ENCODE results near the gene FUCA2. TPM values are rescaled to one million over a fixed set of nuclear protein-coding genes. Genes with fewer than 3 reads are reported as not detected.

The FUCA2 gene
- total RNA-seq, 1 donor from 2014 or later = 58.7 TPM

DNA sequence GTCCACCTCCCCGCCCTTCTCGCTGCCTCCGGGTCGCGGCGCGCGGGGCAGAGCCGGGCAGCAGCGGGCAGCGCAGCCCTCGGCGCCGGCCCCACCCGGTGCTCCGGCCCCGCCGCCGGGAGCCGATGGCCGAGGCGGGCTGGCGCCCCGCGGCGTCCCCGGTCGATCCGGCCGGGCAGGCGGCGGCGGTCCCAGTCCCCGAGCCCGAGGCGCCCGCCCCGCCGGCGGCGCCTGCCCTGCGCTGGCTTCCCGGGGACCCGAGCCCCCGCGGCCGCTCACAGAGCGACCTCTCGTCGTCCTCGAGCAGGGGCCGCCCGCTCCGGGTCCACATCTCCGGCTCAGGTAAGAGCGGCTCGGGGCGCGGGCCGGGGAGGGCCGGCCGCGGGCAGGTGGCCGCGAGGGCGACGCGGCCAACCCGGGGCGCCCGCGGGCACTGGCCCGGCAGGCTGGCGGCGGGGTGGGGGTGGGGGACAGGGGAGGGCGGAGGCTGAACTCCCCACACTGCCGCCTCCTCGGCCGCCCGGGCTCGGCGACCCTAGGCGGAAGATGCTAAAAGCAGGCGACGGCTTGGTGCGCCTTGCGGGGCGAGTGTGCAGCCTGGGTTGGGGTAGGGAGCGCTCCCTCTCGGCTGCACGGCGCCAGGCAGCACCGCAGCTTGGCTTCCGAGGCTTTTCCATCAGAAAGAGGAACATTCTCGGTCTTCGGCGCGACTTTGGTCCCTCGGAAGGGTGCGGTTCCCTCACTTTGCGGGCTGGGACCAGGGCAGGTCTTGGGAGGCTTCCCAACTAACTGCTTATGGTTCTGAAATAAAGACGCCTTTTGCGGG is 25.6 kb upstream of the FUCA2 start:
- DNase-seq (ENCODE audit: extremely low spot score, unreplicated experiment) = peak; percentile 88
- no peaks in the 10 kb centered on the region for H3K36me3 Mint-ChIP-seq (ENCODE audit: unreplicated experiment)
- peaks cover 25% of the 10 kb centered on the region for H3K4me1 Mint-ChIP-seq (ENCODE audit: unreplicated experiment)
- H3K27me3 Mint-ChIP-seq (ENCODE audit: unreplicated experiment) = no peaks in the 10 kb centered on the region
- H3K4me3 Mint-ChIP-seq (ENCODE audit: unreplicated experiment) = peak overlapping the region; percentile 78
- TF ChIP-seq, protein P1, sequence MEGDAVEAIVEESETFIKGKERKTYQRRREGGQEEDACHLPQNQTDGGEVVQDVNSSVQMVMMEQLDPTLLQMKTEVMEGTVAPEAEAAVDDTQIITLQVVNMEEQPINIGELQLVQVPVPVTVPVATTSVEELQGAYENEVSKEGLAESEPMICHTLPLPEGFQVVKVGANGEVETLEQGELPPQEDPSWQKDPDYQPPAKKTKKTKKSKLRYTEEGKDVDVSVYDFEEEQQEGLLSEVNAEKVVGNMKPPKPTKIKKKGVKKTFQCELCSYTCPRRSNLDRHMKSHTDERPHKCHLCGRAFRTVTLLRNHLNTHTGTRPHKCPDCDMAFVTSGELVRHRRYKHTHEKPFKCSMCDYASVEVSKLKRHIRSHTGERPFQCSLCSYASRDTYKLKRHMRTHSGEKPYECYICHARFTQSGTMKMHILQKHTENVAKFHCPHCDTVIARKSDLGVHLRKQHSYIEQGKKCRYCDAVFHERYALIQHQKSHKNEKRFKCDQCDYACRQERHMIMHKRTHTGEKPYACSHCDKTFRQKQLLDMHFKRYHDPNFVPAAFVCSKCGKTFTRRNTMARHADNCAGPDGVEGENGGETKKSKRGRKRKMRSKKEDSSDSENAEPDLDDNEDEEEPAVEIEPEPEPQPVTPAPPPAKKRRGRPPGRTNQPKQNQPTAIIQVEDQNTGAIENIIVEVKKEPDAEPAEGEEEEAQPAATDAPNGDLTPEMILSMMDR (IDR thresholded peaks at IDR 0.05) = peak; percentile 62
- H3K27ac Mint-ChIP-seq (ENCODE audit: unreplicated experiment) = peak overlapping the region; percentile 76
- no peaks in the 10 kb centered on the region for H3K9me3 Mint-ChIP-seq (ENCODE audit: unreplicated experiment)

DNA sequence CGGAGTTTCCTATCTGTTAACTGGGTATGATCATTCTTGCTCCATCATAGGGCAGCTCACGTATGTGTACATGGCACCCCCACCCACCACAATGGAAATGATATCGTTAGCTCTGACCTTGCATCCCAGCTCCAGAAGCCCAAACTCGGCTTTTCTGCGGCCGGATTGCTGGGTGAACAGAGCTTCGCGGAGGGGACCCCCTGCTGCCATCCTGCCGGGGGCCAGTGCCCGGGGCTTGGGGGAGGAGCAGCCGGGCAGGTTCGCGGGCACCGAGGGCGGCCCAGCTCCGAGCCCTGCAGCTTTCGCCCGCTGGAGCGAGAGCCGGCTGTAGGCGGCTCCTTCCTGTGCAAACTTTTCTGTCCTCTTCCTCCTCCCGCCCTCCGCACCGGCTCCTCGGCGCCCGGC is 24.9 kb upstream of the FUCA2 start:
- Mint-ChIP-seq H3K27me3 (ENCODE audit: unreplicated experiment) (no peaks in the 10 kb centered on the region), H3K4me3 (ENCODE audit: unreplicated experiment) (peak overlapping the region; percentile 64), H3K27ac (ENCODE audit: unreplicated experiment) (peak overlapping the region; percentile 42), H3K4me1 (ENCODE audit: unreplicated experiment) (peaks cover 25% of the 10 kb centered on the region), H3K9me3 (ENCODE audit: unreplicated experiment) (no peaks in the 10 kb centered on the region), H3K36me3 (ENCODE audit: unreplicated experiment) (no peaks in the 10 kb centered on the region)
- peak; percentile 86 for DNase-seq (ENCODE audit: extremely low spot score, unreplicated experiment)
- TF ChIP-seq, protein P1 (IDR thresholded peaks at IDR 0.05) = no peak

DNA sequence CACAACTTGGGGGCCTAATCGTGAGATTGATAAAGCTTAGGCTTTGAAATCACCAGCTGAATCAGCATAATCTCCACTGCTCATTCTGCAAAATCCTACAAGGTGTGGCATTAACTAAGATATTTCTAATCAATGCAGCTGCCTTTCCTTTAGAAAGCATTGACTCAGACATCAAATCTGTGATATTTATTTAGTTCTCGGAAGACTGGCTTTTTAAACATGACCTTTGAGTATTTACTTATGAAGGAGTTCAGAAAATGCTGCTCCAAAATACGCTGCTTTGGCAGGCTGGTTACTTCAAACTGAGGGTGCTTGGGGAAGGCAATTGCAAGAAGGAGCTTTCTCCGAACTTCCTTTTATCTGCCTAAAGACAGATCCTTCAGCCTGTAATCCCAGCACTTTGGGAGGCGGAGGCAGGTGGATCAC is 23.7 kb upstream of the FUCA2 start:
- TF ChIP-seq, protein P1 (IDR thresholded peaks at IDR 0.05) = no peak
- no peak overlapping the region for H3K4me3 Mint-ChIP-seq (ENCODE audit: unreplicated experiment)
- DNase-seq (ENCODE audit: extremely low spot score, unreplicated experiment) = no peak
- H3K27me3 Mint-ChIP-seq (ENCODE audit: unreplicated experiment) = no peaks in the 10 kb centered on the region
- H3K36me3 Mint-ChIP-seq (ENCODE audit: unreplicated experiment) = no peaks in the 10 kb centered on the region
- peaks cover 15% of the 10 kb centered on the region for H3K4me1 Mint-ChIP-seq (ENCODE audit: unreplicated experiment)
- no peak overlapping the region for H3K27ac Mint-ChIP-seq (ENCODE audit: unreplicated experiment)
- no peaks in the 10 kb centered on the region for H3K9me3 Mint-ChIP-seq (ENCODE audit: unreplicated experiment)

DNA sequence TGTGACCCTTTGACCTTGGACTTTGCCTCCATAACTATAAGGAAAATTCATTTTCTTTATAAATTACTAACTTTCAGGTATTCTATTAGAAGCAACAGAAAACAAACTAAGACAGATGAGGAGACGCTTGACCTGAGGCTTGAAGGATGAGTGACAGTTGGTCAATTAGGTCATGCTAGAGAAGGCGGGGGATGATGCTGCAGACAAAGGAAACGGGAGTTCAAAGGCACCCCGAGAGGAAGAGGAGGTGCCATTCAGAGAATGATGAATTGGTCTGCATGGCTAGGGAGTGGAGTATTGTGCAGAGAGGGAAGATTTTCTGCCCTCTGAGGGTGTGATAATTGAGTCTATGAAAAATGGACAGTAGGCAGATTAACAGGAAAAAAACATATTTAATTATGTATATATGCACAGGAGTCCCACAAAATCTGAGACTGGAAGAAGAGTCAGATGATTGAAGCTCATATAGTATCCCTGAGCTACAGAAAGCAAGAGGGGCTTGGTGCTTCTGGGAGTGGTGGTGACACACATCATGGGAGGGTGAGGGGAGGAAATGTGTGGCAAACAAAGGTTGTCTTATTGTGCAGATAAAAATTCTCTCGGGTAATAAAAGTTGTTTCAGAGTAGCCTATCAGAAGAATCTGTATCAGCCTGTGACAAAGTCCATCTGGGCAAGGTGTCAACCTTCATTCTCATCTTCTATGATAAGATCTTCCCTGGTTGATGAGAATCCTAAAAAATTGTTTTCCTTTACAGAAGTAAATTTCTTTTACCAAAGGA is 20.4 kb upstream of the FUCA2 start:
- TF ChIP-seq, protein P1 (IDR thresholded peaks at IDR 0.05) = no peak
- Mint-ChIP-seq H3K27me3 (ENCODE audit: unreplicated experiment) (no peaks in the 10 kb centered on the region), H3K4me1 (ENCODE audit: unreplicated experiment) (peaks cover 15% of the 10 kb centered on the region), H3K27ac (ENCODE audit: unreplicated experiment) (no peak overlapping the region), H3K36me3 (ENCODE audit: unreplicated experiment) (no peaks in the 10 kb centered on the region), H3K4me3 (ENCODE audit: unreplicated experiment) (no peak overlapping the region), H3K9me3 (ENCODE audit: unreplicated experiment) (no peaks in the 10 kb centered on the region)
- no peak for DNase-seq (ENCODE audit: extremely low spot score, unreplicated experiment)

DNA sequence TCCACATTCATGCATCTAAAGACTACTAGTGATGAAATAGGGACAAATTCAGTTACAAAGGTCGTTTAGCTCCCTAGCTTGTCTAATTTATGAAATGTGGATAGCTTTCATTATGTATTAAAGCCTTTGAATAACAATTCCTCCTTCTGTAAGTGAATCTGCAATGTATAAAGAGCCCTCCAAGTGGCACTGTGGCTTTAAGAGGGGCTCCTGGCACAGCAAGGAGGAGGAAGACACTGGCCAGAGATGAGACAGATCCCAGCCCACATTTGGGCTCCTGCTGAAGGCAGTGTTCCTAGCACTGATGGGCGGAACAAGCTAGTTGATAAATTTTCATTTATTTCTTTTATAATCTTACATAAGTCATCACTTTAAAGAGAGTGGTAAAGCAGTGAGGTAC is 17.6 kb upstream of the FUCA2 start:
- Mint-ChIP-seq H3K27ac (ENCODE audit: unreplicated experiment) (no peak overlapping the region), H3K9me3 (ENCODE audit: unreplicated experiment) (no peaks in the 10 kb centered on the region), H3K4me1 (ENCODE audit: unreplicated experiment) (peaks cover 13% of the 10 kb centered on the region), H3K27me3 (ENCODE audit: unreplicated experiment) (no peaks in the 10 kb centered on the region), H3K36me3 (ENCODE audit: unreplicated experiment) (no peaks in the 10 kb centered on the region), H3K4me3 (ENCODE audit: unreplicated experiment) (no peak overlapping the region)
- TF ChIP-seq, protein P1 (IDR thresholded peaks at IDR 0.05) = peak; percentile 53
- no peak for DNase-seq (ENCODE audit: extremely low spot score, unreplicated experiment)
